H1 (cell line): ENCODE measurements around the gene MYO18A. TPM values are rescaled to one million over a fixed set of nuclear protein-coding genes. Genes with fewer than 3 reads are reported as not detected.

Experiments
- KDM4A ChIP-seq: IDR thresholded peaks from one replicate; pipeline ENCODE4 v1.7.1; 2012; ENCODE audit warnings: low read depth, mild to moderate bottlenecking, moderate library complexity, low read length, inconsistent platforms; ENCODE audit not compliant: severe bottlenecking
- MAFK ChIP-seq: IDR thresholded peaks from 2 replicates; pipeline ENCODE4 v1.6.1; 2012; ENCODE audit warnings: low read depth, mild to moderate bottlenecking, improper control_type of control experiment, low read length
- NRF1 ChIP-seq: IDR thresholded peaks from 2 replicates; pipeline ENCODE4 v1.6.1; 2011; ENCODE audit warnings: mild to moderate bottlenecking, low read depth, low read length, improper control_type of control experiment
- POU5F1 ChIP-seq: IDR thresholded peaks from 2 replicates; pipeline ENCODE4 v1.6.1; 2011; ENCODE audit warnings: low read depth, mild to moderate bottlenecking, low read length, moderate library complexity
- RAD21 ChIP-seq, 2 experiments: IDR thresholded peaks in 1 of 2; conservative IDR thresholded peaks in 1 of 2; 2 replicates each; pipeline ENCODE4 v1.6.1; 2011; ENCODE audit warnings: low read depth in 2 of 2, low read length in 2 of 2, improper control_type of control experiment in 1 of 2, inconsistent platforms in 1 of 2, mild to moderate bottlenecking in 1 of 2, moderate library complexity in 1 of 2
- RFX5 ChIP-seq: IDR thresholded peaks from 2 replicates; pipeline ENCODE4 v1.6.1; 2011; ENCODE audit warnings: low read depth, low read length, improper control_type of control experiment, borderline replicate concordance
- RNF2 ChIP-seq: fragments of 200-900, 300-1000 bp; sonication (generic); IDR thresholded peaks from 2 replicates; pipeline ENCODE4 v1.7.1; 2016; ENCODE audit warnings: borderline replicate concordance, low read depth, mild to moderate bottlenecking, antibody characterized with exemption, low read length; ENCODE audit not compliant: poor library complexity, severe bottlenecking; ENCODE audit errors: missing control alignments
- RXRA ChIP-seq: IDR thresholded peaks from 2 replicates; pipeline ENCODE4 v1.6.1; 2011; ENCODE audit warnings: low read depth, mild to moderate bottlenecking, low read length, moderate library complexity; ENCODE audit not compliant: insufficient read depth
- SAP30 ChIP-seq: fragments of 300-600 bp; sonication (generic); IDR thresholded peaks from 2 replicates; pipeline ENCODE4 v1.7.1; 2012; ENCODE audit warnings: low read length, moderate library complexity, mild to moderate bottlenecking, inconsistent platforms; ENCODE audit not compliant: insufficient read depth, insufficient replicate concordance
- SP1 ChIP-seq: IDR thresholded peaks from 2 replicates; pipeline ENCODE4 v1.6.1; 2011; ENCODE audit warnings: low read depth, low read length
- SP2 ChIP-seq: IDR thresholded peaks from 2 replicates; pipeline ENCODE4 v1.6.1; 2012; ENCODE audit warnings: mild to moderate bottlenecking, low read length, inconsistent platforms
- polyA plus RNA-seq, 7 experiments: library from polyadenylated mRNA; depleted of rRNA in 3 of 7; stranded (reverse) in 5 of 7; unstranded in 2 of 7; fragments of >200 nt in 5 of 7; fragments of 200-250 nt in 2 of 7; gene quantifications; 1 replicate in 5 of 7; 2 replicates in 1 of 7; 4 replicates in 1 of 7; pipeline versions ENCODE4 v1.2.1 to v1.2.3, GENCODE V29; 2011 to 2013; ENCODE audit warnings: missing spikeins in 2 of 7, mixed read lengths in 2 of 7
- total RNA-seq: library from RNA; stranded (reverse); fragmentation: NEBNext Ultra II Directional; extraction: Animal tissue kit (Norgen Biotek cat#: 25700); gene quantifications from 2 replicates; pipeline ENCODE4 v1.2.1, GENCODE V29; 2021
- TF ChIP-seq, protein P1 (sequence below), 3 experiments: IDR thresholded peaks; 1 replicate in 2 of 3; 2 replicates in 1 of 3; pipeline versions ENCODE4 v1.5.1 to v1.6.1; 2011; ENCODE audit warnings: low read length in 3 of 3, mild to moderate bottlenecking in 3 of 3, inconsistent platforms in 2 of 3, low read depth in 1 of 3, moderate library complexity in 1 of 3; ENCODE audit not compliant: insufficient read depth in 1 of 3; ENCODE audit errors: control extremely low read depth in 1 of 3
- TF ChIP-seq, protein P2 (sequence below): IDR thresholded peaks from 2 replicates; pipeline ENCODE4 v1.6.1; 2011; ENCODE audit warnings: low read depth, mild to moderate bottlenecking, low read length; ENCODE audit not compliant: insufficient read depth
- TF ChIP-seq, protein P3 (sequence below): IDR thresholded peaks from 2 replicates; pipeline ENCODE4 v1.6.1; 2012; ENCODE audit warnings: low read length, inconsistent platforms

The MYO18A gene
- total and polyA plus RNA-seq, 2 of the 8 experiments (the other 6 are each of a cell fraction or from before 2014, with no cell fraction given), result 7.6 to 43.8 TPM

DNA sequence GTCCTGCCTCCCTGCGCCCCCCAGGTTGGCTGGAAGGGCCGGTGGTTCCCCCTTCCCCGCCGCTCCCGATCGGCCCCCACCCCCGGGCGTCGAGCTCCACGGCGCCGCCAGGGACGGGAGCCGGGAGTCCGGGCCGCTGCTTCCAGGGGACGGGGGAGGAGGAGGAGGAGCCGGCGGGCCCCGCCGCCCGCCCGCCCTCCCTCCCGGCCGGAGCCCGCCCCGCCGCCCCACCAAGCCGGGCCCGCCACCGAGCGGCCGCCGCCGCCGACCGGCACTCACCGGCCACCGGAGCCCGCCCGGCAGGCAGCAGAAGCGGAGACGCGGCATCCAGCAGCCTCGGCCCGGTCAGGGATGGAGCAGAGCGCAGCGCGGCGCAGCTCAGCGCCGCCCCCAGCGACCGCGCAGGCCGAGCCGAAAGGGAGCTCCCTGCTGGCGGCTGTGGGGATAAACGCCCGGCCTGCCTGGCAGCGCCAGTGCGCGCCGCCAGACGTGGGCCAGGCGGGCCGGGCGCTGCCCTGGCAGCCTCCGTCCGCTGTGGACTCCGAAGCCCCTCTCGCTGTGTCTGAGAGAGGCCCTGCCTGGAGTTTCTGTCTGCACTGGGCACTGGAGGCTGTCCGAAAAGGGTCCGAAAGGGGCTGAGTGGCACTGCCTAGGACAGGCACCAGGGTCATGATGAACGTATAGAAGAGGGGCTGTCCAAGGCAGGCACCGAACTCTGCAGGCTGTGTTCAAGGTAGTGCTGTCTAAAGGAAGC, at the start of gene MYO18A (continued):
- TF ChIP-seq, protein P1, sequence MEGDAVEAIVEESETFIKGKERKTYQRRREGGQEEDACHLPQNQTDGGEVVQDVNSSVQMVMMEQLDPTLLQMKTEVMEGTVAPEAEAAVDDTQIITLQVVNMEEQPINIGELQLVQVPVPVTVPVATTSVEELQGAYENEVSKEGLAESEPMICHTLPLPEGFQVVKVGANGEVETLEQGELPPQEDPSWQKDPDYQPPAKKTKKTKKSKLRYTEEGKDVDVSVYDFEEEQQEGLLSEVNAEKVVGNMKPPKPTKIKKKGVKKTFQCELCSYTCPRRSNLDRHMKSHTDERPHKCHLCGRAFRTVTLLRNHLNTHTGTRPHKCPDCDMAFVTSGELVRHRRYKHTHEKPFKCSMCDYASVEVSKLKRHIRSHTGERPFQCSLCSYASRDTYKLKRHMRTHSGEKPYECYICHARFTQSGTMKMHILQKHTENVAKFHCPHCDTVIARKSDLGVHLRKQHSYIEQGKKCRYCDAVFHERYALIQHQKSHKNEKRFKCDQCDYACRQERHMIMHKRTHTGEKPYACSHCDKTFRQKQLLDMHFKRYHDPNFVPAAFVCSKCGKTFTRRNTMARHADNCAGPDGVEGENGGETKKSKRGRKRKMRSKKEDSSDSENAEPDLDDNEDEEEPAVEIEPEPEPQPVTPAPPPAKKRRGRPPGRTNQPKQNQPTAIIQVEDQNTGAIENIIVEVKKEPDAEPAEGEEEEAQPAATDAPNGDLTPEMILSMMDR (IDR thresholded peaks at IDR 0.05; ENCODE audit: control extremely low read depth in 1 of 3, insufficient read depth in 1 of 3, low read depth in 1 of 3, low read length in 3 of 3), result peak; percentile 85 to 99 (median 90)
- TF ChIP-seq RFX5, result no peak
- TF ChIP-seq MAFK, result no peak
- TF ChIP-seq SP2, result no peak
- peak; percentile 17 for TF ChIP-seq KDM4A
- TF ChIP-seq RNF2, result no peak
- TF ChIP-seq RXRA, result no peak
- no peak for TF ChIP-seq SAP30
- 0 out of 2 replicates have a peak, but pooled peaks have one; percentile 11 for TF ChIP-seq SP1
- no peak for TF ChIP-seq NRF1
- peak; percentile 40 to 74 for TF ChIP-seq RAD21 (IDR thresholded peaks at IDR 0.05 in 1 of 2, conservative IDR thresholded peaks at IDR 0.05 in 1 of 2; ENCODE audit: low read depth in 2 of 2, low read length in 2 of 2)
- TF ChIP-seq POU5F1, result no peak
- TF ChIP-seq, protein P2, sequence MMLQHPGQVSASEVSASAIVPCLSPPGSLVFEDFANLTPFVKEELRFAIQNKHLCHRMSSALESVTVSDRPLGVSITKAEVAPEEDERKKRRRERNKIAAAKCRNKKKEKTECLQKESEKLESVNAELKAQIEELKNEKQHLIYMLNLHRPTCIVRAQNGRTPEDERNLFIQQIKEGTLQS, result no peak
- TF ChIP-seq, protein P3, sequence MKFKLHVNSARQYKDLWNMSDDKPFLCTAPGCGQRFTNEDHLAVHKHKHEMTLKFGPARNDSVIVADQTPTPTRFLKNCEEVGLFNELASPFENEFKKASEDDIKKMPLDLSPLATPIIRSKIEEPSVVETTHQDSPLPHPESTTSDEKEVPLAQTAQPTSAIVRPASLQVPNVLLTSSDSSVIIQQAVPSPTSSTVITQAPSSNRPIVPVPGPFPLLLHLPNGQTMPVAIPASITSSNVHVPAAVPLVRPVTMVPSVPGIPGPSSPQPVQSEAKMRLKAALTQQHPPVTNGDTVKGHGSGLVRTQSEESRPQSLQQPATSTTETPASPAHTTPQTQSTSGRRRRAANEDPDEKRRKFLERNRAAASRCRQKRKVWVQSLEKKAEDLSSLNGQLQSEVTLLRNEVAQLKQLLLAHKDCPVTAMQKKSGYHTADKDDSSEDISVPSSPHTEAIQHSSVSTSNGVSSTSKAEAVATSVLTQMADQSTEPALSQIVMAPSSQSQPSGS, result no peak
